ENCODE measurements around the gene CAV1.

GRCh38 chr7:116579322-116579721, 54.5 kb downstream of the CAV1 start:
- TF ChIP-seq CTCF (IDR thresholded peaks at IDR 0.05; ENCODE audit: low read depth, low read length) (no peak), MAX (IDR thresholded peaks at IDR 0.05; ENCODE audit: low read depth, low read length) (no peak), POLR2A (IDR thresholded peaks at IDR 0.05; ENCODE audit: extremely low read depth, insufficient read length) (no peak), MYC (IDR thresholded peaks at IDR 0.05; ENCODE audit: low read depth, low read length) (no peak)
